ENCODE data around the gene PIGB.
"Not testable (repeated sequence)": the region's sequence is repeated elsewhere in the genome, so short reads cannot be mapped to it uniquely, and the experiment has no call there.

PIGB gene

GRCh38 chr15:55302801-55303200, 16.2 kb upstream of the PIGB start:
- not testable (repeated sequence) for DNase-seq

DNA sequence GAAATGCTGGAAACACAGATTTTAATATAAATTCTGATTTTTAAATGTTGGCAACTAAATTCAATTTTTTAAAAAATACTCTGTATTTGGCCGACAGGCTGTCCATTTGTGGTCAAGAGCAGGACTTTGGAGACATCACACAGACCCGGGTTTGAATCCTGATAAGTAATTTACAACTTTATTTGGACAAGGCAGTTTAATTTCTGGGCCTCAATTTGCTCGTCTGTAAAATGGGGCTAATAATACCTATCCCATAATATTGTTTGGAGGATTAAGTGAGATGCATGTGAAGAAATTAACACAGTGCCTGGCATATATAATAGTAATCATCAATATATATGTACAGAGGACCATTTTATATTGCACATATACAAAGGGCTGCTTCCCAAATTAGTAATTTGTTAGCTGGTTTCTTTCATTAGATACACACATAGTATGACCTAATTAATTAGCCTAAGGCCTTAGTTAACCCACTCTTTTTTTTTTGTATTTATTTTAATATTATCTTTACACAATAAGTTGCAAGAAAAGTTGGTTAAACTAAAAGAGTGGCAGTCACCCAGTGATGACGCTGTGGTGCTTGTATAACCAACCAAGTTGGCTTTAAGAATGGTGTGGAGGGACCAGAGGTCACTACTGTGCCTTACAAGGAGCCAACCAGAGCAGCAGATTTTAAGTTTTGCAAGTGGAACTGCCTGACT, 665 bp downstream of the PIGB start:
- DNase-seq, result no peak

GRCh38 chr15:55320238-55320550, 1.2 kb downstream of the PIGB start:
- DNase-seq, result no peak

GRCh38 chr15:55320963-55321362, 1.9 kb downstream of the PIGB start:
- DNase-seq, result no peak

GRCh38 chr15:55322467-55322866, 3.4 kb downstream of the PIGB start:
- DNase-seq, result no peak

DNA sequence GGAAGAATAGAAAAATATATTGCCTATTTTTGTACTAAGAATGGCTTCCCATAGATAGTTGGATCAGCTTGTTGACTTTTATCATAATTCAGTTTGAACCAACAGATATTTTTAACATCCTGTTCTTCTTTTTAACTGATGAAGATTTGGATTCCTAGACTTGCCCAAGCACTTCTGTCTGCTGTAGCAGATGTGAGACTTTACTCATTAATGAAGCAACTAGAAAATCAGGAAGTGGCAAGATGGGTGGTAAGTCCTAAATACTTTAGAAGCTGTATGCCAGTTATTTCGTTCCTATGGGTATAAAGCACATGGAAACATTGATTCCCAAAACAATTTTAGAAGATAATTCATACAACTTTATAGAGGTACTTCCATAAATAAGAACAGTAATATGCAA, 8.4 kb downstream of the PIGB start:
- DNase-seq, result no peak

DNA sequence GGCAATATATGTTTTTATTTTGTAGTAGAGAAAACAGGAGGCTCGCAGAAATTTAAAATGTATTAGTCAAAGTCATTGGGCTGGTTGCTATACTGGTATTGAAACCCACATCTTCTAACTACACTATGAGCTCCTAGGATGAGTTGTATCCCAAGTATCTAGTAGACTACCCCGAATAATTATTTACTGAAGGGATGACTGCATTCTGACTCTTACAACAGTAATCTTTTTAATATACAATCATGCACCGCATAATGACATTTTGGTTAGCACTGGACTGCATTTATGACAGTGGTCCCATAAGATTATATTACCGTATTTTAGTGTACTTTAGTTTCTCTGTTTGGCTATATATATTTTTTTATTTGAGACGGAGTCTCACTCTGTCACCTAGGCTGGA, 15.3 kb downstream of the PIGB start:
- DNase-seq, result no peak

- no peak for DNase-seq
These were observed 16.0 kb downstream of the PIGB start for GRCh38 chr15:55334997-55335396.

GRCh38 chr15:55337160-55337559, 18.1 kb downstream of the PIGB start:
- no peak for DNase-seq

GRCh38 chr15:55343168-55343567, 24.1 kb downstream of the PIGB start:
- DNase-seq, result no peak

GRCh38 chr15:55344206-55344605, 25.2 kb downstream of the PIGB start:
- no peak for DNase-seq

- DNase-seq, result no peak
These were observed 29.3 kb downstream of the PIGB start for GRCh38 chr15:55348281-55348778.

DNA sequence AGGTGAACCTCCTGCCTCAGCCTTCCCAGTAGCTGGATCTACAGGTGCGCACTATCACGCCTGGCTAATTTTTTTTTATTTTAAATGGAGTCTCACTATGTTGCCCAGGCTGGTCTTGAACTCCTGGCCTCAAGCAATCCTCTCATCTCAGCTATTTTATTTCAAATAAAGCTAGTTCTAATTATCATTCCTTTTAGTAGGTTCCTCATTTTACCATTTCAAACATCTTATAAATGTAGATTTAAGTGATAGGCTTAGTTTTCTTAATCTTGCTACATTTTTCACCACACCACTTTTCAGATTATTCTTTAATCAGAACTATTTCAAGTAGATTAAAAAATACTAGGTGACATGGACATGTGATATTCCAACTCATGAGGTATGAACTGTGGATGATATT, 30.3 kb downstream of the PIGB start:
- no peak for DNase-seq

- DNase-seq, result no peak
These were observed 34.0 kb downstream of the PIGB start for GRCh38 chr15:55353025-55353424.

- no peak for DNase-seq
These were observed 38.1 kb downstream of the PIGB start for GRCh38 chr15:55356985-55357585.

- DNase-seq, result no peak
These were observed 38.8 kb downstream of the PIGB start for GRCh38 chr15:55357774-55358173.

- no peak for DNase-seq
These were observed 39.4 kb downstream of the PIGB start for GRCh38 chr15:55358471-55358870.

DNA sequence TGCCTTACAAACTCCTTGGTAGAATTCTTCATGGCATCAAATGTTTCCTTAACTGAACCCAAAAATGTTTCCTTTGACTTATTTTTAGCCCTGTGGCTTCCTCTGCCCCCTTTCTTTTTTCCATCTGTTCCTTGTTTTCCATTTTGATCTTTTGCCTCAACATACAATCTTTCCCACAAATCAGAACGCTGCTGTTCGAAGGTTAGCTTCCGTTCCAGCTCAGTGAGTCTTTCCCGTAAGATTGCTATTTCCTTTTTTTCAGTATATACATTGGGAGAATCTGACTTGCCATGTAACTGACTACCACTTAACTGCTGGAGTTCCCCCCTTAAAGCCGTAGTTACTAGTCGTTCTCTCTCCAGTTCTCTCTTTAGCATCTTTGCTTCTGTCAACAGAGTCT, 41.2 kb downstream of the PIGB start:
- DNase-seq, result no peak

GRCh38 chr15:55361048-55361447, 42.0 kb downstream of the PIGB start:
- no peak for DNase-seq

- no peak for DNase-seq
These were observed 43.6 kb downstream of the PIGB start for GRCh38 chr15:55362641-55363040.

DNA sequence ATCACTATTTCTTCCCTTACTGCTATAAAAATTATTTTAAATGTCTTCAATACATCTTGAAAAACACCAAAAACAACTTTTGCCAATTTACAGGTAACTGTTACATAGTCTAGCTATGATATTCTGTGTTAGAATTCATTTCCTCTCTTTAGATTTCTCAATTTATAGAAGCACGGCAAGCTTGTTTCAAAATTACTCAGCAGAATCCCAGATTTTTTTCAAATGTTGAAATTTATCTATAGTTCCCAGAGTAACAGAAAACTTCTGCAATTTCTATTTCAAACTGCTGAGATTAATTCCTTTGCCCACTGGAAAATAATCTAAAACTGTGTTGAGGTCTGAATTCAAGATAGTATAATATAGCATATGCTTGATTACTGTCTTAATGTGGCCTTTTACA, 48.0 kb downstream of the PIGB start:
- no peak for DNase-seq

DNA sequence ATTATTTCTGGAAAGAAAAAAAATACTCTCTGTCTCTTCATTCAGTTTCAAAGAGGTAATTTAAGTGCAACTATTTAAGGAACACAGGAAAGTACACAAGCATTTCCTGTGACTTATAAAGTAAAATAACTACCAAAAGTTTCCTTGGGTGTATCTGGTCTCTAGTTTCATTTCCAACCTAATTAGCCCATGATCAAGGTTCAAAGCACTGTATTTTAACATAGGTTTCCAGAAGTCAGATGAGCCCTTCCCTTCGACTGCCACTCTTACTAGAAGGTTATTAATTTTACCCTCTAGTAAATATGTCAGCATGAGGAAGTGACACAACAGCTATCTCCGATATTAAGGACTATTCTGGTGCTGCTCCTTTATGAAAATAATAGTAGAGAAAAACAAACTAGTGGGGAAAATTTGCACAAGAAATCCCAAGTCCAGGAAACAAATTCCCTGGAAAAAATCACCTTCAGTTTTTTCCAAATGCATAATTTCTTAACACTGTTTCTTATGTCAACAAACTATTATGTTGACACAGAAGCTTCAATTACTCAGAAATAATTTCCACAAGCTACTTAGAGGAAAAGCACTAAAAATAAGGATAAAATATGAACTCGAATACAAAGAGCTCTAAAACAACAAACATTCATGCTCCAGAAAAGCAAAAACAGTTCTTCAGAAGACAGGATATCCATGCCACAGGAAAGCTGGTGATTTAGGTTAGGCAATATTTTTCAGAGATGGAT, 53.8 kb downstream of the PIGB start:
- DNase-seq, result no peak

- no peak for DNase-seq
These were observed 60.1 kb downstream of the PIGB start for GRCh38 chr15:55379095-55379494.

DNA sequence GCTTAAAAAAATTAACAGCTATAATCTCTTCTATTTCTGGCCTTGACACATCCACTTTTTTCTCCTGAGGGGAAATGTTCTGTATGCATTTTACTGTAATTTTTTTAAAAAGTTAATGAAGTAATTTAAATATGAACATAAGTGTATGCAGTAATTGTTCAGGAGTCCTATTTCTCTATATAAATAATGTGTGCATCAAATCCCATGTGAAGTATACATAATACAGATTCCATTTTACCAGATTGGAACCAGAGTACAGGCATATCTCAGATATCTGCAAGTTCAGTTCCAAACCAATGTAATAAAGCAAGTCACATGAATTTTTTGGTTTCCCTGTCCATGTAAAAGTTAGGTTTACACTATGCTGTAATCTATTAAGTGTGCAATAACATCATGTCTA, 62.6 kb downstream of the PIGB start:
- DNase-seq, result no peak

All from GDM1 (cell line).